Kidney epithelial cell (primary cell): Measurements from ENCODE around the gene ATP13A4. TPM values are rescaled to one million over a fixed set of nuclear protein-coding genes. Genes with fewer than 3 reads are reported as not detected.

Source experiments
- DNase-seq: peaks from one replicate; pipeline ENCODE4 v3.0.0-alpha.2; 2010; ENCODE audit warnings: low read depth
- H3K27me3 ChIP-seq: 2 replicates; pipeline ENCODE4 v1.6.0; 2011; ENCODE audit warnings: low read length; ENCODE audit not compliant: control insufficient read depth, insufficient read depth
- H3K36me3 ChIP-seq: 2 replicates; pipeline ENCODE4 v1.5.1; 2011; ENCODE audit warnings: low read length; ENCODE audit not compliant: control insufficient read depth, insufficient read depth
- H3K4me3 ChIP-seq: 2 replicates; pipeline ENCODE4 v1.5.1; 2011; ENCODE audit warnings: low read depth, mild to moderate bottlenecking, control low read depth, low read length
- total RNA-seq: library from RNA; depleted of rRNA; stranded (reverse); fragments of >200 nt; gene quantifications from 2 replicates; pipeline ENCODE4 v1.2.3, GENCODE V29; 2015
- TF ChIP-seq, protein P1 (sequence below): IDR thresholded peaks from 2 replicates; pipeline ENCODE4 v1.5.1; 2011; ENCODE audit warnings: mild to moderate bottlenecking, moderate library complexity, low read length, control low read depth, inconsistent platforms; ENCODE audit not compliant: insufficient read depth, poor library complexity, severe bottlenecking

ATP13A4 gene
- total RNA-seq, 1 donor from 2014 or later = 0.42 TPM

DNA sequence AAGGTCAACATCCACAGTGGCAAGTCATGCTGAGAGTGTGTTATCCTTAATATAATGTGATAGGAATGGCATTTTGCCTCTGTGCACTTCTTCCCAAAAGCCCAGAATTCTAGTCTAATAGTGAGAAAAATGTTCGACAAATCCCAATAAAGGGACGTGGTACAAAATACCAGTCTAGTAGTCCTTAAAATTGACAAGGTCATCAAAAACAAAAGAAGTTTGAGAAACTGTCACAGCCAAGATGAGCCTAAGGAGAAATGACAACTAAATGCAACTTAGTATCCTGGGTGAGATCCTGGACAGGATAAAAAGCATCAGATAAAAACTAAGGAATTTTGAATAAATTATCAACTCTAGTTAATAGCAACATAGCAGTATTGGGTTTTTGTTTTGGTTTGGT, 14.4 kb upstream of the ATP13A4 start:
- TF ChIP-seq, protein P1, sequence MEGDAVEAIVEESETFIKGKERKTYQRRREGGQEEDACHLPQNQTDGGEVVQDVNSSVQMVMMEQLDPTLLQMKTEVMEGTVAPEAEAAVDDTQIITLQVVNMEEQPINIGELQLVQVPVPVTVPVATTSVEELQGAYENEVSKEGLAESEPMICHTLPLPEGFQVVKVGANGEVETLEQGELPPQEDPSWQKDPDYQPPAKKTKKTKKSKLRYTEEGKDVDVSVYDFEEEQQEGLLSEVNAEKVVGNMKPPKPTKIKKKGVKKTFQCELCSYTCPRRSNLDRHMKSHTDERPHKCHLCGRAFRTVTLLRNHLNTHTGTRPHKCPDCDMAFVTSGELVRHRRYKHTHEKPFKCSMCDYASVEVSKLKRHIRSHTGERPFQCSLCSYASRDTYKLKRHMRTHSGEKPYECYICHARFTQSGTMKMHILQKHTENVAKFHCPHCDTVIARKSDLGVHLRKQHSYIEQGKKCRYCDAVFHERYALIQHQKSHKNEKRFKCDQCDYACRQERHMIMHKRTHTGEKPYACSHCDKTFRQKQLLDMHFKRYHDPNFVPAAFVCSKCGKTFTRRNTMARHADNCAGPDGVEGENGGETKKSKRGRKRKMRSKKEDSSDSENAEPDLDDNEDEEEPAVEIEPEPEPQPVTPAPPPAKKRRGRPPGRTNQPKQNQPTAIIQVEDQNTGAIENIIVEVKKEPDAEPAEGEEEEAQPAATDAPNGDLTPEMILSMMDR = no peak
- no peak for DNase-seq
- Histone ChIP-seq H3K36me3 (no peaks in the 10 kb centered on the region), H3K4me3 (no peak overlapping the region), H3K27me3 (no peaks in the 10 kb centered on the region)

DNA sequence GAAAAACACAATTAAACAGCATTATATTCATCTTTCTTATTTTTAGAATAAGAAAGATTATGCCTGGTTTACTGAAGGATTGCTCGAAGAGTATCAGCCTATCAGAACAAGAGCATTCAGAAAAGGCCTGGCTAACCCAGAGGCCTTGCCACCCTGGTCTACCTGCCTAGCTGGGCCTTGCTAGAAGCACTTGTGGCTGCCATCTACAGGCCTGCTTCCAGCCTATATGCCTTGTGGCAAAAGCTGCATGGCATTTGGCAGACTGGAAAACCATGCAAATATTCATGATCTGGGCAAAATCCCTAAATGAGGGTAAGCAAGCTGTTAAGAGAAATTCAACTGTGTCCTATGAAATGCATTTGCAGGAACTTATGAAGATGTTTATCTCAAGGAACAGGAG, 9.3 kb upstream of the ATP13A4 start:
- no peak for DNase-seq
- TF ChIP-seq, protein P1 = peak; percentile 25
- H3K27me3 ChIP-seq = no peaks in the 10 kb centered on the region
- no peak overlapping the region for H3K4me3 ChIP-seq
- no peaks in the 10 kb centered on the region for H3K36me3 ChIP-seq

DNA sequence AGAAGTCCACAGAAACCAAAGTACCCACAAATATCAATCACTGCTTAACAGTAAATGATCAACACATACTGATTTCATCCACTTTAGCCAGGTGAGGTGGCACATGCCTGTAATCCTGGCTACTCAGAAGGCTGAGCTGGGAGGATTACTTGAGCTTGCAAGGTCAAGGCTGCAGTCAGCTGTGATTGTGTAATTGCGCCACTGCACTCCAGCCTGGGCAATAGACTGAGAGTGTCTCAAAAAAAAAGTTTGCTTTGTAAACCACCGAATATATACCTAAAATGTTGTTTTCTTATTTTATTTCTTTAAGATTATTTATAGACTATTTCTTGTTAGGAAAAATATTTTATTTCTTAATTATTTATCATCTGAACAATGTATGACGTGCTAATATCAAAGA, 8.7 kb upstream of the ATP13A4 start:
- Histone ChIP-seq H3K4me3 (no peak overlapping the region), H3K36me3 (no peaks in the 10 kb centered on the region), H3K27me3 (no peaks in the 10 kb centered on the region)
- TF ChIP-seq, protein P1 = no peak
- no peak for DNase-seq

DNA sequence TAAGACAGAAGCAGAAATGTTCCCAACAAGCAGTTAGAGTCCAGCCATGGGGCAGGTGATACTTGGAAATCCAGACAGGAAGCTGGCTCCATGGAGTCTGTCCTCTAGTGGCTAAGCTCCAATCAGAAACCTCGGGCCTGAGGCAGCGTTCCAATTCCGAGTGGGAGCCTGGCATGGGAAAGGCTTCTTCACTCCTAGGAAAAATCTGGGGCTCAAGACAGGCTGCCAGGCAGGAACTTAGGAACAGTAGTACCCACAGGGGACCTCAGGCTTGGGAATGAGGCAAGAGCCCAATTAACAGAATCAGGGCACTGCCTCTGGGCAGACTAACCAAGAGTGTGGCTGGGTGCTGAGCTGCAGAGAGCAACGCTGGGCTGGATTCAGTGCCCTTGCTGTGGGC, 6.2 kb upstream of the ATP13A4 start:
- H3K4me3 ChIP-seq = no peak overlapping the region
- TF ChIP-seq, protein P1 = no peak

DNA sequence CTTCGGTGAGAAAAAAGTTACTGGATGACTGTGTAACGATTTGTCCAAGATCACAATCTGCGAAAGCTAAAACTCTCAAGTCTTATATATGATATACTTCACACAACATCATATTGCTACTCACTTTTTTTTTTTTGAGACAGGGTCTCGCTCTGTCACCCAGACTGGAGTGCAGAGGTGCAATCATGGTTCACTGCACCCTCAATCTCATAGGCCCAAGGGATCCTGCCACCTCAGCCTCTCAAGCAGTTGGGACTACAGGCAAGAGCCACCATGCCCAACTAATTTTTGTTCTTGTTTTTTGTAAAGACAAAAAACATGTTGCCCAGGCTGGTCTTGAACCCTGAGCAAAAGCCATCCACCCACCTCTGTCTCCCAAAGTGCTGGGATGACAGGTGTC, 5.4 kb upstream of the ATP13A4 start:
- no peaks in the 10 kb centered on the region for H3K36me3 ChIP-seq
- DNase-seq = no peak
- H3K27me3 ChIP-seq = no peaks in the 10 kb centered on the region
- TF ChIP-seq, protein P1 = no peak
- H3K4me3 ChIP-seq = no peak overlapping the region

More for the DNA sequence above, 6.2 kb upstream of the ATP13A4 start:
- H3K36me3 ChIP-seq = no peaks in the 10 kb centered on the region
- H3K27me3 ChIP-seq = no peaks in the 10 kb centered on the region
- DNase-seq = no peak

DNA sequence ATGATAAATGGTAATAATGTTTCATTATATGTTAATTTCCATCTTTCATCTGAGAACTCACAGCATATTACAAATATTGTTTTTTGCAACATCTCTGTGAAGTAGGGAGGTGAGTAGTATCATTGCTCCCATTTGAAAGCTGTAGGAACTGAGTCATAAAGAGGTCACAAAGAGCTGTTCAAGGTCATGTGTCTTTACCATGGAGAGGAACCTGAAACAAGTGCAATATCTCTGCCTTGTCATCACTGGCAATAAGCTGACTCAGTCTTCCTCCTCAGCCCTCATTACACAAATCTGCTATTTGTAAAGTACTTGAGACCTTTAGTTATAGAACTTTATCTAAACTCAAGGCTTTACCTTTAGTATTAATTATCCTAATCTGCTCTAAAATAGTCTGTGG, 4.4 kb upstream of the ATP13A4 start:
- Histone ChIP-seq H3K4me3 (no peak overlapping the region), H3K36me3 (no peaks in the 10 kb centered on the region), H3K27me3 (no peaks in the 10 kb centered on the region)
- DNase-seq = no peak
- TF ChIP-seq, protein P1 = no peak
